GM23338 (cell line): ENCODE data around the gene SEC14L6. TPM values are rescaled to one million over a fixed set of nuclear protein-coding genes. Genes with fewer than 3 reads are reported as not detected.

Experiments used
- CTCF ChIP-seq, 2 experiments: fragments of 200-600 bp in 1 of 2; sonication (generic) in 1 of 2; conservative IDR thresholded peaks; 2 replicates each; pipeline versions ENCODE4 v1.5.1 to v1.6.1; 2016 to 2017; ENCODE audit warnings: antibody characterized with exemption in 2 of 2, low read depth in 2 of 2, mild to moderate bottlenecking in 2 of 2, moderate library complexity in 1 of 2
- ETS1 ChIP-seq: IDR thresholded peaks from 2 replicates; pipeline ENCODE4 v1.6.1; 2016; ENCODE audit warnings: antibody characterized with exemption
- EZH2 ChIP-seq: fragments of 200-600 bp; sonication (generic); IDR thresholded peaks from one replicate; pipeline ENCODE4 v1.8.0; 2017; ENCODE audit warnings: antibody characterized with exemption, mild to moderate bottlenecking, low read depth; ENCODE audit not compliant: unreplicated experiment
- EZH2phosphoT487 ChIP-seq: fragments of 200-600 bp; sonication (generic); IDR thresholded peaks from one replicate; pipeline ENCODE4 v1.8.1; 2018; ENCODE audit warnings: antibody characterized with exemption; ENCODE audit not compliant: unreplicated experiment
- JUNB ChIP-seq: IDR thresholded peaks from one replicate; pipeline ENCODE4 v1.6.1; 2016; ENCODE audit warnings: antibody characterized with exemption; ENCODE audit not compliant: unreplicated experiment
- NANOG ChIP-seq: IDR thresholded peaks from 2 replicates; pipeline ENCODE4 v1.6.1; 2016; ENCODE audit warnings: antibody characterized with exemption, borderline replicate concordance
- POLR2AphosphoS5 ChIP-seq: IDR thresholded peaks from 2 replicates; pipeline ENCODE4 v1.6.1; 2016; ENCODE audit warnings: antibody characterized with exemption, low read depth
- REST ChIP-seq: IDR thresholded peaks from one replicate; pipeline ENCODE4 v1.6.1; 2018; ENCODE audit warnings: antibody characterized with exemption; ENCODE audit not compliant: unreplicated experiment
- ZNF114 ChIP-seq: fragments of 250-450 bp; sonication (Bioruptor Pico); IDR thresholded peaks from 2 replicates; pipeline ENCODE4 v1.5.0; 2020; ENCODE audit warnings: mild to moderate bottlenecking, moderate library complexity
- ZNF462 ChIP-seq: fragments of 250-450 bp; sonication (Bioruptor Pico); IDR thresholded peaks from 2 replicates; pipeline ENCODE4 v1.5.0; 2020; ENCODE audit warnings: mild to moderate bottlenecking, moderate library complexity
- polyA plus RNA-seq: library from polyadenylated mRNA; unstranded; fragments of >200 nt; fragmentation: Nextera tagmentation; extraction: Ambion mirVana; gene quantifications from 2 replicates; pipeline ENCODE4 v1.2.1, GENCODE V29; 2016
- total RNA-seq: library from RNA; depleted of rRNA; stranded (reverse); fragments of >200 nt; shearing (Covaris generic); gene quantifications from 2 replicates; pipeline ENCODE4 v1.2.3, GENCODE V29; 2014

Gene SEC14L6
- total and polyA plus RNA-seq, 2 experiments from 2014 or later, result 0.84 to 2.1 TPM

GRCh38 chr22:30503551-30503950 lies 43.0 kb downstream of the SEC14L6 start (continued):
- no peak for TF ChIP-seq ZNF462 (CRISPR knock-in tag)
- no peak for TF ChIP-seq JUNB
- TF ChIP-seq ZNF114 (CRISPR knock-in tag), result no peak
- TF ChIP-seq ETS1, result no peak
- TF ChIP-seq EZH2phosphoT487, result no peak
- no peak for TF ChIP-seq REST
- TF ChIP-seq EZH2, result no peak
- TF ChIP-seq CTCF (conservative IDR thresholded peaks at IDR 0.05; ENCODE audit: low read depth in 2 of 2), result no peak
- no peak for TF ChIP-seq NANOG
- no peak for TF ChIP-seq POLR2AphosphoS5
